ENCODE measurements around the gene DYSF.

The DYSF gene

DNA sequence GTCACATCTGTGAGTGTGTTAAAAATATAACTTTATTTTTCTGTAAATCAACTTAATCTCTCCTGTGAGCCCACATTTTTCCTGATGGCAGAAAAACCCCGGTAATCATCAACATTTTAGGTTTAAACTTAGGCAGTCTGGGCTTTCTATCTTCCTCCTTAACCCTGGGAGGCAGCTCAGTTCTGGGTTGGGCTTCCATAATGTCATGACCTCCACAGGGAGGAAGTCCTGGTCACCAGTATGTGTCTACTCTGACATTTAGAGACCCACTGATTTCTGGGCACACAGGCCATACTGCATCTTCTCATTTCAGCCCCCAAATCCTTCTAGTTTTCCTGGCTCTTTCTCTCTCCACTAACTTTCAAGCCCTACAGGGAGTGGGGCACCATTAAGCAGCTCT, 181.2 kb downstream of the DYSF start:
- TF ChIP-seq CTCF (IDR thresholded peaks at IDR 0.05; ENCODE audit: control insufficient read depth, insufficient read depth, low read depth, low read length, missing control alignments): no peak
- DNase-seq (ENCODE audit: low read depth): no peak
- H3K4me3 ChIP-seq (ENCODE audit: control insufficient read depth, low read depth, low read length): no peak overlapping the region

DNA sequence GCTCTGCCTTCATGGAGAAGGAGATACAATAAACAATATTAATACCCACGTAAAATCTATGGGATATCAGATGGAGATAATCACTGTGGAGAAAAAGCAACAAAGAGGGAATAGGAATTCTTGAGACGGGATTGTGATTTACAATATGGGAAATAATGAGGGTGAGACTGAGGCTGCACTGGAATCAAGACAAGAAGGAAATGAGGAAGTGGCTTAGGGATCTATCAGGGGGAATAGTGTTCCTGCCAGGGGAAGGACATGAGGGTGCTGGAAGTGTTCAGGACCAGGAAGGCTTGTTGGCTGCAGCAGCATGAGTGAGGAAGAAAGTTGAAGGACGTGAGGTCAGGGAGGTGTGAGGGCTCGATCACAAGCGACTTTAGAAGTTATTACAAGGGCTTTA, 182.4 kb downstream of the DYSF start:
- no peak overlapping the region for H3K4me3 ChIP-seq (ENCODE audit: control insufficient read depth, low read depth, low read length)
- no peak for DNase-seq (ENCODE audit: low read depth)
- no peak for TF ChIP-seq CTCF (IDR thresholded peaks at IDR 0.05; ENCODE audit: control insufficient read depth, insufficient read depth, low read depth, low read length, missing control alignments)

DNA sequence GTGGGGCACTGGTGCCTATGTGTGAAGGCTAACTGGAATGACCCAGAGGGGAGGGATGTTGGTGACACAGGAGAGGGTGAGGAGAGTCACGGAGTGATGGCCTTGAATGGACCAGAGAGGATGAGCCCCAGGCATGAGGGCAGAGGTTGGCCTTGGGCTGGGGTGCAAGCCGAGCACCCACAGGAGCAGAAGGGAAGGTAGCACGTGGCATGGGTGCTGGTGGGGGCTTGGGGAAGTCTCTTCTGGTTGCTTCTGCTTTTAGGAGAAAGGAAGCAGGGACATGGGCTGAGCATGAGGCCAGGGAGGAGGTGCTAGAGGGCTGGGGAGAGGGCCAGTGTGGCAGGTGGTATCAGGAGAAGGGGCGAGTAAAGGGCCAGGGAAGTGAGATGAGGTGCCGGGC, 183.8 kb downstream of the DYSF start:
- H3K4me3 ChIP-seq (ENCODE audit: control insufficient read depth, low read depth, low read length): no peak overlapping the region
- TF ChIP-seq CTCF (IDR thresholded peaks at IDR 0.05; ENCODE audit: control insufficient read depth, insufficient read depth, low read depth, low read length, missing control alignments): no peak
- DNase-seq (ENCODE audit: low read depth): no peak

DNA sequence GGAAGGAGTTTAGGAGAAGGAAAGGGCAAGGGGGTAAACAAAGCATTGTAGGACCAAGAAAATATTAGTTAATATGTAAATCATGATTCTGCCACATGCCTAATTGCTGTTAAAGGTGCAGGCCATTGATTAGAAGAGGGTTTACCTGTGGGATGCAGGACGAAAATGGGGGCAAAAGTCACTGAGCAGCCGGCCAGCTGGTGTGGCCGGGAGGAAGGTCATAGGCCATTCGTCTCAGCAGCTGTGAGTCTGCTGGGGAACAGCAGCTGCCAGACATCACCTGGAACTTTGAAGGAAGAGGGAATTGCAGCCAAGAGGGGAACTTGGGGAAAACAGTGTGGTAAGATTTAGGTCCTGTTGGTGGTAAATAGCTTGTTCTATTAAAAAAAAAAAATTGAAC, 184.4 kb downstream of the DYSF start:
- no peak for DNase-seq (ENCODE audit: low read depth)
- no peak overlapping the region for H3K4me3 ChIP-seq (ENCODE audit: control insufficient read depth, low read depth, low read length)
- no peak for TF ChIP-seq CTCF (IDR thresholded peaks at IDR 0.05; ENCODE audit: control insufficient read depth, insufficient read depth, low read depth, low read length, missing control alignments)

DNA sequence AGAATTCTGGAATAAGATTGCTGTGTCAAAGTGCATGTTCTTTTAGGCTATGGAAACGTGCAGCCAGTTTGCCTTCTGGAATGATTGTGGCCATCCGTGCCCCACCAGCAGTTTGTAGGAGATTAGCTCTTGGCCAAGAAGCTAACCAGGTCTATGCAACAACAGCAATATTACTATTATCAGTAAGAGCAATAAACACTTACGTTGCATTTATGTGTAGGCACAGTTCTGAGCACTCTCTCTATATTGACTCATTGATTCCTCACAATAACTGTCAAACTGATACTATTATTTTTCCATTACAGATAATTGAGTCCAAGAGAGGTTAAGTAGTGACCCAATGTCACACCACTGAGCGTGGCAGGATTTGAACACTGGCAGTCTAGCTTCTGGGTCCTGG, 186.4 kb downstream of the DYSF start:
- H3K4me3 ChIP-seq (ENCODE audit: control insufficient read depth, low read depth, low read length): no peak overlapping the region
- no peak for TF ChIP-seq CTCF (IDR thresholded peaks at IDR 0.05; ENCODE audit: control insufficient read depth, insufficient read depth, low read depth, low read length, missing control alignments)
- DNase-seq (ENCODE audit: low read depth): no peak

- DNase-seq (ENCODE audit: low read depth): no peak
- no peak for TF ChIP-seq CTCF (IDR thresholded peaks at IDR 0.05; ENCODE audit: control insufficient read depth, insufficient read depth, low read depth, low read length, missing control alignments)
- no peak overlapping the region for H3K4me3 ChIP-seq (ENCODE audit: control insufficient read depth, low read depth, low read length)
Measured at GRCh38 chr2:71640489-71640888, 187.1 kb downstream of the DYSF start.

All from AG09309 (cell line).